GM12878 (cell line): Measurements from ENCODE around the gene PAX7. TPM values are rescaled to one million over a fixed set of nuclear protein-coding genes. Genes with fewer than 3 reads are reported as not detected.
A peak's percentile ranks its signal among the peaks of the same experiment; 100 is the strongest.

Source experiments
- ATAC-seq: fragments of 200-7000 bp; cut with Tn5 transposase; 3 replicates; pipeline ENCODE4 v1.9.1; 2020; ENCODE audit warnings: mild to moderate bottlenecking, moderate library complexity
- BruUV-seq: library from RNA; stranded (reverse); fragments of 400-500 nt; replicated peaks from 2 replicates; lab custom pipeline; 2021; lab: Mats Ljungman, UMichigan
- CTCF ChIA-PET: fragments of 300-600 bp; sonication (Branson Sonifier 250); formaldehyde crosslinking; extraction: SDS; loops from one replicate; lab custom pipeline; 2021; ENCODE audit warnings: inconsistent platforms; lab: Yijun Ruan, JAX
- POLR2A ChIA-PET: fragments of 350-600 bp; formaldehyde crosslinking; extraction: SDS; loops from one replicate; lab custom pipeline; 2021; ENCODE audit warnings: inconsistent platforms; lab: Charles Lee
- RAD21 ChIA-PET: fragments of 300-600 bp; sonication (Branson Sonifier 250); formaldehyde crosslinking; loops from one replicate; lab custom pipeline; 2023; ENCODE audit warnings: antibody characterized with exemption; ENCODE audit not compliant: unreplicated experiment; lab: Charles Lee
- SMC1A ChIA-PET: fragments of 300-600 bp; sonication (Branson Sonifier 250); formaldehyde crosslinking; loops from one replicate; lab custom pipeline; 2023; ENCODE audit not compliant: unreplicated experiment, uncharacterized antibody; lab: Charles Lee
- DNase-seq: peaks from one replicate; pipeline ENCODE4 v3.0.0-alpha.2; 2011; ENCODE audit warnings: low read depth, low spot score
- FAIRE-seq: peaks from 3 replicates; lab custom pipeline; 2011; peaks lifted over from hg19 to GRCh38; lab: Jason Lieb, UNC
- H2AFZ ChIP-seq: 2 replicates; pipeline ENCODE4 v1.6.0; 2011; ENCODE audit warnings: low read depth, low read length, control low read depth; ENCODE audit not compliant: control insufficient read depth
- H3K27ac ChIP-seq: 2 replicates; pipeline ENCODE4 v1.5.1; 2011; ENCODE audit warnings: control low read depth; ENCODE audit not compliant: control insufficient read depth, insufficient read depth
- H3K27me3 ChIP-seq, 2 experiments: replicated peaks in 1 of 2; 2 replicates each; pipeline versions ENCODE4 v1.6.0 to v1.6.1; 2011; ENCODE audit warnings: low read length in 1 of 2; ENCODE audit not compliant: control insufficient read depth in 2 of 2, insufficient read depth in 2 of 2
- H3K36me3 ChIP-seq, 2 experiments: 2 replicates each; pipeline ENCODE4 v1.5.1; 2011; ENCODE audit warnings: low read length in 1 of 2; ENCODE audit not compliant: control insufficient read depth in 2 of 2, insufficient read depth in 2 of 2
- H3K4me1 ChIP-seq: 2 replicates; pipeline ENCODE4 v1.6.1; 2011; ENCODE audit warnings: mild to moderate bottlenecking, low read length, moderate library complexity, mixed read lengths; ENCODE audit not compliant: control insufficient read depth, insufficient read depth
- H3K4me2 ChIP-seq: 2 replicates; pipeline ENCODE4 v1.6.0; 2011; ENCODE audit warnings: control low read depth; ENCODE audit not compliant: control insufficient read depth, insufficient read depth
- H3K4me3 ChIP-seq: fragments of 200-600 bp; sonication (generic); 2 replicates; pipeline ENCODE4 v1.5.1; 2016
- H3K79me2 ChIP-seq: 2 replicates; pipeline ENCODE4 v1.6.0; 2011; ENCODE audit warnings: low read length; ENCODE audit not compliant: control insufficient read depth, insufficient read depth
- H3K9ac ChIP-seq: 2 replicates; pipeline ENCODE4 v1.8.0; 2011; ENCODE audit warnings: low read length, control low read depth, mixed read lengths; ENCODE audit not compliant: control insufficient read depth, insufficient read depth
- H3K9me3 ChIP-seq: replicated peaks from 3 replicates; pipeline ENCODE4 v1.5.1; 2011; ENCODE audit warnings: mild to moderate bottlenecking, low read length; ENCODE audit not compliant: control insufficient read depth, insufficient read depth
- H4K20me1 ChIP-seq: 2 replicates; pipeline ENCODE4 v1.6.0; 2011; ENCODE audit not compliant: control insufficient read depth, insufficient read depth
- BHLHE40 ChIP-seq, 2 experiments: fragments of 450-650 bp in 1 of 2; IDR thresholded peaks; 2 replicates each; pipeline ENCODE4 v1.6.1; 2011 to 2017; ENCODE audit warnings: low read depth in 2 of 2, borderline replicate concordance in 1 of 2, improper control_type of control experiment in 1 of 2, low read length in 1 of 2, mild to moderate bottlenecking in 1 of 2
- DPF2 ChIP-seq: fragments of 450-650 bp; IDR thresholded peaks from 2 replicates; pipeline ENCODE4 v1.6.1; 2017; ENCODE audit warnings: mild to moderate bottlenecking
- EED ChIP-seq: sonication (generic); IDR thresholded peaks from 2 replicates; pipeline ENCODE4 v1.6.1; 2016; ENCODE audit warnings: antibody characterized with exemption, low read depth
- EZH2 ChIP-seq: IDR thresholded peaks from 2 replicates; pipeline ENCODE4 v1.6.1; 2012; ENCODE audit warnings: low read depth, mild to moderate bottlenecking, control low read depth, inconsistent platforms, low read length, borderline replicate concordance; ENCODE audit not compliant: control insufficient read depth
- NFYB ChIP-seq: IDR thresholded peaks from 2 replicates; pipeline ENCODE4 v1.6.1; 2011; ENCODE audit warnings: low read depth, mild to moderate bottlenecking, low read length, improper control_type of control experiment, moderate library complexity; ENCODE audit not compliant: insufficient read depth
- NR2C2 ChIP-seq: IDR thresholded peaks from 2 replicates; pipeline ENCODE4 v1.6.1; 2011; ENCODE audit warnings: borderline replicate concordance, low read depth; ENCODE audit not compliant: control insufficient read depth, insufficient read length
- SUZ12 ChIP-seq: fragments of 200-600 bp; sonication (generic); IDR thresholded peaks from one replicate; pipeline ENCODE4 v1.6.1; 2018; ENCODE audit warnings: antibody characterized with exemption, mild to moderate bottlenecking; ENCODE audit not compliant: unreplicated experiment
- WGBS: methylation state at CpG from one replicate; pipeline ENCODE4 v1.1.6; 2016; ENCODE audit warnings: low lambda C conversion rate; ENCODE audit not compliant: insufficient replicate concordance, insufficient coverage; ENCODE audit errors: missing lambda C conversion rate; 5-methylcytosine and 5-hydroxymethylcytosine counted together
- in situ Hi-C: fragments of 300-500 bp; cut with MboI; formaldehyde crosslinking; loops from 9 replicates; pipeline ENCODE4 v1.14.3; 2018; ENCODE audit warnings: mixed read lengths
- intact Hi-C: fragments of 100-400 bp; cut with micrococcal nuclease; formaldehyde crosslinking; loops from one replicate; pipeline ENCODE4 v1.14.2; 2022; ENCODE audit not compliant: unreplicated experiment
- polyA plus RNA-seq, 11 experiments: library from polyadenylated mRNA; depleted of rRNA in 4 of 11; unstranded in 6 of 11; stranded (reverse) in 5 of 11; fragments of >200 nt; fragmentation: Nextera tagmentation in 4 of 11; fragmentation: Illumina TruSeq in 1 of 11; extraction: Ambion mirVana in 4 of 11; extraction: Trizol in 1 of 11; gene quantifications; 1 replicate in 1 of 11; 2 replicates in 10 of 11; pipeline versions ENCODE4 v1.2.1 to v1.2.3, GENCODE V29; 2011 to 2016; ENCODE audit warnings: inconsistent platforms in 2 of 11, missing spikeins in 2 of 11, low read depth in 1 of 11
- total RNA-seq, 4 experiments: library from RNA; depleted of rRNA in 3 of 4; stranded (reverse); fragments of >200 nt in 3 of 4; fragmentation: Illumina TruSeq in 1 of 4; extraction: Trizol in 1 of 4; gene quantifications; 2 replicates each; pipeline versions ENCODE4 v1.2.1 to v1.2.3, GENCODE V29; 2013 to 2021

The PAX7 gene
- total and polyA plus RNA-seq, 10 of the 15 experiments (the other 5 are each of a cell fraction or from before 2014, with no cell fraction given): not detected

- peaks cover 19 to 22% of the 10 kb centered on the region in 2 experiments for H3K27me3 ChIP-seq
These were observed 1.0 kb downstream of the PAX7 start for GRCh38 chr1:18631496-18632217.

GRCh38 chr1:18632218-18632588 is 1.6 kb downstream of the PAX7 start:
- Histone ChIP-seq H3K4me3 (no peak overlapping the region), H3K79me2 (no peaks in the 10 kb centered on the region), H4K20me1 (no peaks in the 10 kb centered on the region), H3K27ac (no peak overlapping the region), H3K9me3 (no peaks in the 10 kb centered on the region), H3K9ac (no peak overlapping the region), H3K4me1 (no peaks in the 10 kb centered on the region), H3K4me2 (no peak overlapping the region), H2AFZ (no peak overlapping the region), H3K27me3 (peaks cover 19 to 23% of the 10 kb centered on the region in 2 experiments), H3K36me3 (no peaks in the 10 kb centered on the region)
- intact Hi-C loops (no loop called here), in situ Hi-C loops (no loop called here)
- ChIA-PET POLR2A (no interaction called here), SMC1A (no interaction called here), CTCF (interaction anchor here (0.6 kb wide), 1 partner anchor 1135 kb away, joined by 3 read pairs; no protein-coding TSS in a partner anchor), RAD21 (no interaction called here)
- no peak for ATAC-seq
- 30% methylated on average over 23 of the region's 23 CpGs for WGBS
- no TSS peak for BruUV-seq
- DNase-seq: no peak
- TF ChIP-seq DPF2 (no peak), EED (no peak), BHLHE40 (IDR thresholded peaks at IDR 0.05; ENCODE audit: borderline replicate concordance in 1 of 2, low read depth in 2 of 2, low read length in 1 of 2) (no peak), NR2C2 (no peak), EZH2 (0 out of 2 replicates have a peak, but pooled peaks have one; percentile 81)
- FAIRE-seq: no peak

More at GRCh38 chr1:18631496-18632217, 1.0 kb downstream of the PAX7 start:
- no peaks in the 10 kb centered on the region for H3K4me1 ChIP-seq
- H3K79me2 ChIP-seq: no peaks in the 10 kb centered on the region
- H3K4me2 ChIP-seq: no peak overlapping the region
- H3K9ac ChIP-seq: no peak overlapping the region
- H3K9me3 ChIP-seq: no peaks in the 10 kb centered on the region
- CTCF ChIA-PET: interaction anchor here (0.6 kb wide), 1 partner anchor 1134 kb away, joined by 3 read pairs; no protein-coding TSS in a partner anchor
- peak; percentile 32 for TF ChIP-seq SUZ12
- TF ChIP-seq NFYB: no peak
- intact Hi-C loops: no loop called here
- no peaks in the 10 kb centered on the region for H3K36me3 ChIP-seq
- 45% methylated on average over 51 of the region's 53 CpGs for WGBS
- no peak for DNase-seq
- no peaks in the 10 kb centered on the region for H4K20me1 ChIP-seq
- no peak for ATAC-seq
- no peak overlapping the region for H3K4me3 ChIP-seq
- FAIRE-seq: no peak
- RAD21 ChIA-PET: no interaction called here
- BruUV-seq: no TSS peak
- no peak overlapping the region for H2AFZ ChIP-seq
- in situ Hi-C loops: no loop called here
- no peak overlapping the region for H3K27ac ChIP-seq
- SMC1A ChIA-PET: no interaction called here
- POLR2A ChIA-PET: no interaction called here
